Fibroblast of peridontal ligament (primary cell): ENCODE measurements around the gene ATG9B.

Experiments used
- DNase-seq: peaks from one replicate; pipeline ENCODE4 v3.0.0-alpha.2; 2010; ENCODE audit errors: extremely low read depth

The ATG9B gene, protein sequence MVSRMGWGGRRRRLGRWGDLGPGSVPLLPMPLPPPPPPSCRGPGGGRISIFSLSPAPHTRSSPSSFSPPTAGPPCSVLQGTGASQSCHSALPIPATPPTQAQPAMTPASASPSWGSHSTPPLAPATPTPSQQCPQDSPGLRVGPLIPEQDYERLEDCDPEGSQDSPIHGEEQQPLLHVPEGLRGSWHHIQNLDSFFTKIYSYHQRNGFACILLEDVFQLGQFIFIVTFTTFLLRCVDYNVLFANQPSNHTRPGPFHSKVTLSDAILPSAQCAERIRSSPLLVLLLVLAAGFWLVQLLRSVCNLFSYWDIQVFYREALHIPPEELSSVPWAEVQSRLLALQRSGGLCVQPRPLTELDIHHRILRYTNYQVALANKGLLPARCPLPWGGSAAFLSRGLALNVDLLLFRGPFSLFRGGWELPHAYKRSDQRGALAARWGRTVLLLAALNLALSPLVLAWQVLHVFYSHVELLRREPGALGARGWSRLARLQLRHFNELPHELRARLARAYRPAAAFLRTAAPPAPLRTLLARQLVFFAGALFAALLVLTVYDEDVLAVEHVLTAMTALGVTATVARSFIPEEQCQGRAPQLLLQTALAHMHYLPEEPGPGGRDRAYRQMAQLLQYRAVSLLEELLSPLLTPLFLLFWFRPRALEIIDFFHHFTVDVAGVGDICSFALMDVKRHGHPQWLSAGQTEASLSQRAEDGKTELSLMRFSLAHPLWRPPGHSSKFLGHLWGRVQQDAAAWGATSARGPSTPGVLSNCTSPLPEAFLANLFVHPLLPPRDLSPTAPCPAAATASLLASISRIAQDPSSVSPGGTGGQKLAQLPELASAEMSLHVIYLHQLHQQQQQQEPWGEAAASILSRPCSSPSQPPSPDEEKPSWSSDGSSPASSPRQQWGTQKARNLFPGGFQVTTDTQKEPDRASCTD

DNA sequence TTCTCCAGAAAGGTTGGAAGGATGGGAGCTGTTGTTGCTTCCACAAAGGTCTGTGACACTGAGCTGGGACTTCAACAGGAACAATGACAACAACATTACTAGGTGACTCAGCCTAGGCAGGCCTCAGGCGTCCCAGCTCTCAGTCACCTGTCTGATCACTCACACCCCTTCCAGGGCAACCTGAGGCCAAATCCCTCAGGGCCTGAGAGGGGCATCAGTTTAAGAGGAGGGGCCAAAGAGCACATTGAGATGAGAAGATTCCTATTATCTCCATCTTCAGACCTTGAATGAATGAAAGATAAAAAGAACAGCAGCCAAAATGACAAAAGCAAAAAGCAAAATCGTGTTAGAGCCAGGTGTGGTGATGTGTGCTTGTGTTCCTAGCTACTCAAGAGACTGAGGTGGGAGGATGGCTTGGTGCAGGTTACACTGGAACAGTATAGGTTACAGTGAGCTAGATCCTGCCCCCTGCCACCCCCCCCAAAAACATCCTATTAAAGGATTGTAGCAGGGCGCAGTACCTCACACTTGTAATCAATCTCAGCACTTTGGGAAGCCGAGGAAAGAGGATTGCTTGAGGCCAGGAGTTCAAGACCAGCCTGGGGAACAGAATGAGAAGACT is at the start of gene ATG9B:
ATG9B (minus strand) TSS at position 60 of the 622 bp plus-strand sequence. CDS start 71 bp downstream, outside the sequence.
- DNase-seq = no peak

DNA sequence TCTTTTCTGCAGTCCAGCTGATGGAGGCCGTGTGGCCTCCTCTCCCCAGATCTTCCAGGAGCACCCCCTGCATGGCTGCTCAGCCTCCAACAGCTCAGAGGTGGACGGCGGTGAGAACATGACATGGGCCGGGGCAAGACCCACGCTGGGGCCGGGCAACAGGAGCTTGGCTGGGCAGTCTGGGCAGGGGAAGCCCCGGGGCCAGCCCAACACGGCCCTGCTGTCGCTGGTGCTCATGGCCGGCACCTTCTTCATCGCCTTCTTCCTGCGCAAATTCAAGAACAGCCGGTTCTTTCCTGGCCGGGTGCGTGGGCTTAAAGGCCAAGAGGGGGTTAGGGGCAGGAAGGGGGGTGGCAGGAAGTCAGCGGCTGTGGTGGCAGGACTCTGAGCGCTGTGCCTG is 49.7 kb upstream of the ATG9B start:
- no peak for DNase-seq

DNA sequence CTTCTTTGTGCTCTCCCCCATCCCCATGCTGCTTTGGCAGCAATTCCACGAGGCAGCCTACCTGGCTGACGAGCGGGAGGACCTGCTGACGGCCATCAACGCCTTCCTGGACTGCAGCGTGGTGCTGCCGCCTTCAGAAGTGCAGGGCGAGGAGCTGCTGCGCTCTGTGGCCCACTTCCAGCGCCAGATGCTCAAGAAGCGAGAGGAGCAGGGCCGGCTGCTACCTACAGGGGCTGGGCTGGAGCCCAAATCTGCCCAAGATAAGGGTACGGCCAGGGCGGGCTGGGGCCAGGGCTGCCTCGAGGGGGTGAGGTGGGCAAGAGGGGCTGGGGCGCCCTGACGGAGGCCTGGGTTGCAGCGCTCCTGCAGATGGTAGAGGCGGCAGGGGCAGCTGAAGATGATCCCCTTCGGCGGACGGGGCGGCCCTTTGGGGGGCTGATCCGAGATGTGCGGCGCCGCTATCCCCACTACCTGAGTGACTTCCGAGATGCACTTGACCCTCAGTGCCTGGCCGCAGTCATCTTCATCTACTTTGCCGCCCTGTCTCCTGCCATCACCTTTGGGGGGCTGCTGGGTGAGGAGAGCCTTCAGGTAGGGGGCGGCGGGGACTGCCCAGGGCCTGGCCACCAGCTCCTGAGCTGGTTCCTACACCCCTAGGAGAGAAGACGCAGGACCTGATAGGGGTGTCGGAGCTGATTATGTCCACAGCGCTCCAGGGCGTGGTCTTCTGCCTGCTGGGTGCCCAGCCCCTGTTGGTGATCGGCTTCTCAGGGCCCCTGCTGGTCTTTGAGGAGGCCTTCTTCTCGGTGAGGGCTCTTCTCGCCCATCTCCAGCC is 47.0 kb upstream of the ATG9B start:
- DNase-seq = no peak

DNA sequence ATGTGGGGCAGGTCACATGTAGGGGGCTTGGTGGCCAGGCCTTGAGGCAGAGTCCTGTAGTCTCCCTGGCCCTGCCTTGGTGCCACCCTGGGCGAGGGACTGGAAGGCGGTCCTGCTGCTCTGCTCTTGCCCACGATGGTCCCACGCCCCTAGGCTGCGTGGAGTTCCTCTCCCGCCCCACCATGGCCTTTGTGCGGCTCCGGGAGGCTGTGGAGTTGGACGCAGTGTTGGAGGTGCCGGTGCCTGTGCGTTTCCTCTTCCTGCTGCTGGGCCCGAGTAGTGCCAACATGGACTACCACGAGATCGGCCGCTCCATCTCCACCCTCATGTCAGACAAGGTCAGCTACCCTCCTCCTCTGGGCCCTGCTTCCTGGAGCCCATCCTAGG is 46.3 kb upstream of the ATG9B start:
- DNase-seq = no peak

DNA sequence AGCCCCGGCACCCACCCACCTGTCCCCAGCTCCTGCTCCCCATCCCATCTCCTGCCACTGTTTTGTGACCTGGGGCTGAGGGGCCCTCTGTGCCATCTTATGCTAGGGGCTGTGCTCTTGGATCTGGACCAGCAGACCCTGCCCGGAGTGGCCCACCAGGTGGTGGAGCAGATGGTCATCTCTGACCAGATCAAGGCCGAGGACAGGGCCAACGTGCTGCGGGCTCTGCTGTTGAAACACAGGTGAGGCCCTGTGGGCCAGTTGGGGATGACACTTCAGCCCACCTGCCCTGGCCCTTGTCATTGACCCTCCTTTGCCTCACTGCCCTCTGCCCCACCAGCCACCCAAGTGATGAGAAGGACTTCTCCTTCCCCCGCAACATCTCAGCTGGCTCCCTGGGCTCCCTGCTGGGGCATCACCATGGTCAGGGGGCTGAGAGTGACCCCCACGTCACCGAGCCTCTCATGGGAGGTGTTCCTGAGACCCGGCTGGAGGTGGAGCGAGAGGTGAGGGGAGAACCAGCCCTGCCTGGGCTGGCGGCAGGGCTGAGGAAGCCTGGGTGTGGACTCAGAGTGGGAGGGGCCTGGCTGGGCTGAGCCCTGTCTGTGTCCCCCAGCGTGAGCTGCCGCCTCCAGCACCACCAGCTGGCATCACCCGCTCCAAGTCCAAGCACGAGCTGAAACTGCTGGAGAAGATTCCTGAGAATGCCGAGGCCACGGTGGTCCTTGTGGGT is 45.7 kb upstream of the ATG9B start:
- no peak for DNase-seq

DNA sequence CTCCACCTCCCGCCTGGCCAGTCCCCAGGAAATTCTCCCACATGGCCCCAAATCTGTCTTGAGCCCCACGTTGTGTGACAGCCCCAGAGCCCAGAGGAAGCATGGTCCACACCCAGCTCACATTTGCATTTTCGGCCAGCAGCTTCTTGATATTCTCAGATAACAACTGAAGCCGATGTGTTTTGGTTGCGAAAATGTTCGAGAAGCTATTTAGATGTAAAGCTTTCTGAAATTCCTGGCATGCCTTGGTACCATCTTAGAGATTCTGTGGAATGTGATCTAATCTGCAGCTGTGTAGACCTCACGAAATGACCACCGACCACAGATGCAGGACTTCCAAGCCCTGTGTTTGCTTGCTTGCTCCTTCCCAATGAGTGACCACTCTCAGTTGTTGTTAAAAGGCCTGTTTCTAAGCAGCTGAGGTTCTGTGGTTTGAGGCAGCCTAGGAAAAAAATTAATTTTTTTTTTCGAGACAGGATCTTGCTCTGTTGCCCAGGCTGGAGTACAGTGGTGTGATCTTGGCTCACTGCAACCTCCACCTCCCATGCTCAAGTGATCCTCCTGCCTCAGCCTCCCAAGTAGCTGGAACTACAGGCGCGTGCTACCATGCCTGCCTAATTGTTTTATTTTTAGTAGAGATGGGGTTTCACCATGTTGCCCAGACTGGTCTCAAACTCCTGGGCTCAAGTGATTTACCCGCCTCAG is 43.9 kb upstream of the ATG9B start:
- DNase-seq = no peak

DNA sequence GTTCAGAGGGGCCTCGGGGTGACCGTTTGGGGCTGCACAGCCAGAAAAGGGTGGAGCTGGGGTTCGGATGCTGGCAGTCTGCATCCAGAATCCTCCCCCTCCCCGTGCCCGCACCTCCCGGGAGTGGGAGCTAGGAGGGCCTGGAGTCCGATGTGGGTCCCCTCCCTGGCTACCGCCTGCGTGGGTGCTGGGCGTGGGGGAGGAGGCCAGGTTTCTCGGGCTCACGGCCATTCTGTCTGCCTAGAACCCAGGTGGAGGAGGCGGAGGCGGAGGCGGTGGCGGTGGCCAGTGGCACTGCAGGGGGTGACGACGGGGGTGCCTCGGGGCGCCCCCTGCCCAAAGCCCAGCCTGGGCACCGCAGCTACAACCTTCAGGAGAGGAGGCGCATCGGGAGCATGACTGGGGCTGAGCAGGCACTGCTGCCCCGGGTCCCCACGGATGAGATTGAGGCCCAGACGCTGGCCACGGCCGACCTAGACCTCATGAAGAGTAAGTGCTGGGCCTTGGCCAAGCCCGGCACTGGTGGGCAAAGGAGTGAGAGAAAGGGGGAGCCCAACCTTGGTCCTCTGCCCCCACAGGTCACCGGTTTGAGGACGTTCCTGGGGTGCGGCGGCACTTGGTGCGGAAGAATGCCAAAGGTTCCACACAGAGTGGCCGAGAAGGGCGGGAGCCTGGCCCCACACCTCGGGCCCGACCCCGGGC is 42.1 kb upstream of the ATG9B start:
- no peak for DNase-seq

DNA sequence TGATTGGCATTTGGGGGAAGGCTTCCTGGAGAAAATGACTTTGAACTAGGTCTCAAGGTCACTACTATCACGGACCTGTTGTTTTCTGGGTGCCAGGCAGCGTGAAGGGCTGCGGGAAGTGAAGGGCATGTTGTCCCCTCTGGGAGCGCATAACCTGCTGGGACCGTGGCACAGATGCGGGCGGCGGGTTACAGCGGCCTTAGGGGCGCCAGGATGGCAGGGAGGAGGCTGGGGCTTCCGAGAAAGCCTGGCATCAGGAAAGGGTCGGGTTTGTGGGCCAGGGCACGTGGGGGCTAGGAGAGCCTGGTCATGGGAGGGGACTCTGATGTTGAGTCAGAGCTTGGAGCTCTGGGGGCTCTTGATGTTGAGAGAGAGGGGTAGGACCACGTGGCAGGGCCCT is 41.2 kb upstream of the ATG9B start:
- DNase-seq = no peak

DNA sequence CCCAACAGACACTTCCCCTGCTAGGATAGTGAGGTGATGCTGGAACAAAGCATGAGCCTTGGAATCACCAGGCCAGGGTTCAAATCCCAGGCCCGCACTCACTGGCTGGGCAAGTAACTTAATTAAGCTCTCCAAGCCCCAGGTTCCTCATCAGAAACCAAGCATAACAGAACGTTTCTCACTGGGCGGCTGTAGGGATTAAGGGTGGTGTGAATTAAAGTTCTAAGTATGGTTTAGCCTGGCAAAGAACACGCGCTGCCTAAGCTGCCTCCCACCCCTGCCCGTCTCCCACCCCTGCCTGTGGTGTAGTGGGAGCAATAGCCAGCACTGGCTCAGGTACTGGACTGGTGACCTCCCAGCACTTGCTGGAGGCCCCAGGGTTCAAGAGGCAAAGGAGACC is 40.7 kb upstream of the ATG9B start:
- DNase-seq = no peak

DNA sequence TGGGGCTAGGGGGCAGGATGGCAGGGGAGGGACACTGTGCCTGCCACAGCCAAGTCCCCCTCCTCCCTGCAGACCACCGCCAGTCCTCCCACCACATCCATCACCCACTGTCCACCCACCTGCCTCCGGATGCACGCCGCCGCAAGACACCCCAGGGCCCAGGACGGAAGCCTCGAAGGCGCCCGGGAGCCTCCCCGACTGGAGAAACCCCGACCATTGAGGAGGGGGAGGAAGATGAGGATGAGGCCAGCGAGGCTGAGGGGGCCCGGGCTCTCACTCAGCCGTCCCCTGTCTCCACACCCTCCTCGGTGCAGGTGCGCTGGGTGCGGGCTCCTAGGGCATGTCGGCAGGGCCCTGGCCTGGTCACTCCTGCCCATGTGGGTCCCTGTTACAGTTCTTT is 40.2 kb upstream of the ATG9B start:
- no peak for DNase-seq

DNA sequence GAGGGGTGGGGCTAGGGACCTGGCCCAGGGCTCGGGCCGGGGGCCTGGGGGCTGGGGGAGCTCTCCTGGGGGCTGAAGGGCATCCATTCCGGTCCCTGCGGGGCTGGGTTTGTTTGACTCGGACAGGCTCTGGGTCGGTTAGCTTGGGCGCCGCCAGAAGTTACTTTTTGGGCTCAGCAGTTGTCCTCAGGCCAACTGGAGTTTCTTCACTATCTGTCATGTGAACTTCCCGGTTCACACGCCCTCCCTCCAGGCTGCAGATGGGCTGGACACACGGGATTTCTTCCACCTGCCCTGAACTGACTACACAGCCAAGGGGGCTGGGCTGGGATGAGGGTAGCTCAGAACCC is 38.9 kb upstream of the ATG9B start:
- peak; percentile 46 for DNase-seq

DNA sequence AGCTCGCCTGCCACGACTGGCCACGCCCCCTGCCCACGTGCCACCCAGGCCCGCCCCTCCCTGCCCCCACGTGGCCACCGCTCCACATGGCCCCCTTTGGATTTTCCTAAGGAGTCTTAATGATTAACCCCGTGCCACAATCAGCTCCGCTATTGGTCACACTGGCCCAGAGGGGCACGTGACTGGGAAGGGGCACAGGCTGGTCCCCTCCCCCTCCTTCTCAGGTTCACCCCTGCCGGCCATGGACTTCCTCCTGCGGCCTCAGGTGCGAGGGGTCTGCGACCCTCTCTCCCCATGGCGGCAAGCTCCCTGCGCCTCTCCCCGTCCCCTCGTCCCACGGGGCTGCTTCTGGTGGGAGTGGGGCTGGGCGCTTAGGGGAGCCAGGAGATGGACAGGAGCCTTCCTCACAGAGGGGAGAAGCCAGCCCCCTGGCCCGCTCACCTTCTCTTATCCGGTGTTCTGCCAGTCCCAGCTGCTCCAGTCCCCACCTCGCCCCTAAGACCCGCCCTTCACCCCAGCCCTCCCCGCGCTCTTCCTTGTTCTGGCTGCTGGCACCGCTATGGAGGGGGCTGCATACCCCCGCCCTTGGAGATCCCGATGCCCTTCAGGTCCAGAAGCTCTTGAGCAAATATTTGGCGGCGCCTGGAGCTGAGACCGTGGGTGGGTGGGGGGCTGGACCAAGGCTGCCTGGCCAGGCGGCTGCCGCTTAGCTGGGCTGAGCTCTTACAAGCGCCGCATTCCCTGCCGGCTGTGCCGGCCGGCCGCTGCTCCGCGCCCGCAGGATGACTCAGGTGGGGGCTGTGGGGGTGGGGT is 38.3 kb upstream of the ATG9B start:
- peak; percentile 27 for DNase-seq

DNA sequence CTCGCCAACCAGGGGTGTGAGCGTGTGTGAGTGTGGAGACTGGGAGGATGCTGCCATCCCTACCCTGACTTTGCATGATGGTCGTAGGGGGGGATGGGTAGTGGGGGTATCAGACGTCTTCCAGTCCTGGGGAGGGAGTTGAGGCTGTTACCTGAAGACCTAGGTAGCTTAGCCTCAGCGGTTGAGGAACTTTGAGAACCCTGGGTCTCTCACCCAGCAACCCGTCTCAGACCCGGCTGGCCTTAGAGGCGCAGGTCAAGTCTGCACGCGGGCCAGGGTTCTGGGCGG is 37.8 kb upstream of the ATG9B start:
- no peak for DNase-seq

DNA sequence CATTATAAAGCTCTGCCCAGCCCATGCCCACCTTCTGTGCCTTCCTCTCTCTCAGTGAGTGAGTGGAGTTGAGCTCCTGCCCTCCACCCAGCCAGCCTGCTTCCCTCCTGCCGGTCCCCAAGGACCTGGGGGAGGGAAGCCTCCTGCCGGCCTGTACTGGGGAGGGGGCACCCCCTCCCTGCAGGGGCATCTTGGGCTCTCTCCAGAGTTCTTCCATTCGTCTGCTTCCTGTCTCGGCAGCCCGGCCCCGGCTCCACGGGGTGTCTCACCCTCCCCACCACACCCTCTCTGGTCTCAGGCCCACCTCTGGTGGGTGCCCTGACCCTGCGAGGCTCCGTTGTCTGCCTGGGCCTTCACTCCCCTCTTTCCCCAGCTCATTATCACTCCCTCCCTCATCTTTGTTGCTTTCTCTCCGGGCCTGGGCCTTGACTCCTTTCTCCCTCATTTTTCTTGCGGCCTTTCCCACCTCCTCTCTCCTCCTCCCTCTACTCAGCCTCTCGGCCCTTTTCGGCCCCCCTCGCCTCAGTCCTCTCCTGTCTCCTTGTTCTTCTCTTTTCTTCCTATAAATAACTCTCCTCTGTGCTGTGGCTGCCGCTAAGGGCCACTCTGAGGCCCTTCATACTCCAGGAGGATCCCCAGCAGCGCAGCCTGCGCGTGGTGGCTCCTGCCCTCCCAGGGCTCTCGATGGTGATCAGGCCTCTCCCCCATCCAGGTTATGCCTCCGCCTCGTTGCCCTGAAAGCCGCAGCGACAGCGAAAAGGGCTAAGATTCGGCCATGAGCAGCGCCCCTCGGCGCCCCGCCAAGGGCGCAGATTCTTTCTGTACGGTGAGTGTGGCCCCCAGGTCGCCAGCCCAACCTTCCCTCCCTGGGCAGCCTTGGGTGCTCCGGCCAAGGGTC is 37.2 kb upstream of the ATG9B start:
- no peak for DNase-seq

DNA sequence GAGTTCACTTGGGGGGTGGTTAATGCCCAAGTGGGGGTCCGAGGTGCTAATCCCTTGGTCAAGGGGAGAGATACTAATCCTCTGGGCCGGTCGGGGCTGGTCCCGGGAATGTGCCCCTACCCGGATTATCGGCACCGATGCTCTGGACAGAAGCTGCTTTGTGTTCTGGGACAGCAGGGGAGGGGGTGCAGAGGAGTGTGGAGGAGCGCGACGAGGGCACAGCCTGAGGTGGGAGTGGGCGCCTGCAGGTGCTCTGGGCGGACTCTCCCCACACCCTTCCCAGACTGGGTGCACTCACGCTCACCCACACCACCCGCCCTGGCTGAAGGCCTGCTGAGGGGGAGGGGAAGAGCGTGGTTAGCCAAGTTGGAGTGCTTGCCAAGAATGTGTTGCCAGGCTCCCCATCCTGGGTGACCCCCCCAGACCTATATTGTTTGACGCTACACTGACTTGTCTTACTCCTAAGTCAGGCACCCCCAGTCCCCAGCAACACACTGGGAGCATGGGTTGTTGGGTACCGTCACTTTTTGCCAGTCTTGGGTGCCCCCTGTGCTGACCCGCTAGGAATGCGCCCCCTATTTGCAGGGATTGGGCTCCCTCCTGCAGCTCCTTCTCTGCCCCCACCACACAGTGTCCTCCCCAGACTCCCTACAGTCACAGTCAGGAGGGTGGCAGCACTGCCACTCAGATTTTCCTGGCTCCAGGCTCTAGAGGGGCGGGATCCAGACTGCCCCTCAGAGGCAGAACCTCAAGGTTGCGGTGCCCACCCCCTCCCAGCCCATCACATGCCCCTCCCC is 36.3 kb upstream of the ATG9B start:
- peak; percentile 12 for DNase-seq

DNA sequence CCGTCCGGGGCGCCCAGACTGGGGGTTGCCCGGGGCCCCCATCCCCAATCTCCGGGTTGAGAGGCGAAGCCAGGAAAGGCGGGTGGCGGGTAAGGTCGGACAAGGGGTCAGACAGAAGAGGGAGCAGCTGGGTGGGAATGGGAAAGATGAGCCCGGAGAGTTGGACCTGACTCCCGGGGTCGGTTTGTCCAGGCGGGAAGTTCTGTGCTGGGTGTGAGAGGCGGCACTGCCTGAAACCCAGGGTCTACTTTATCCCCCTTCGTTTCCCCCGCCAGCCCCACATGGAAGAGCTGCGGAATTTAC is 35.8 kb upstream of the ATG9B start:
- DNase-seq = no peak

DNA sequence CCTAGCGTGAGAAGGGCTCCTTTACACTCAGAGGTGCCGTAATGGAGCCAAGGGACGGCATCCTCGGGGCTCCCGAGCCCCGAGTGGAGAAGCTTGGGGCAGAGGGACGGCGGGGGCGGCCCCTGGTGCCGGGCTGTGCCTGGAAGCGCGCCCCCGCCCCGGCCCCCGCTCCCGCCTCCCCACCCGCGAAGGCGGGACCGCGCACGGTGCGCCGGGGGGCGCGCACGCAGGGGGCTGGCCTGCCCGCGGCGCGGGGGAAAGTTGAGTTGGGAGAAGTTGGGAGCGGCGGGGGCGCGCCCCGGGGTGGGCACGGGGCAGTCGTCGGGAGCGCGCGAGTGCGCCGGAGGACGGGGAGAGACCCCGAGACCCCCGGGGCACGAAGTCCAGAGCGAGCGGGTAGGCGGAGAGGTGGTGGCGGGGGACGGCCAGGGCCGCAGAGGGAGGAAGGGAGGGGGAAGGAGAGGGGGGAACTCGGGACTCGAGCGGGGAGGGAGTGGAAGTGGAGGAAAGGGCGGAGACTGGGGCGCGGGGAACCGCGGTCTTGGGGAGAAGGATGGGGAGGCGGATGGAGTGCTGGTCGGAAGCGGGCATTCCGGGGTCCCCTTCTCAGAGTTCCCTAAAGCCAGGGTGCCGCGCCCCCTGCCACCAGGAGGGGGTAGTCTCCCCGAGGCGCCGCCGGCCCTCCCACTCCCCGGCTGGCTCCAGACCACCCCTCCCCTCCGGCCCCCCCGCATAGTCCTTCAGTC is 35.2 kb upstream of the ATG9B start, which contains the start of gene SLC4A2:
SLC4A2 (plus strand) TSS at position 223 of the 746 bp plus-strand sequence. CDS start 2,399 bp downstream, outside the sequence.
- DNase-seq = peak; percentile 48
